Activated naive CD4-positive, alpha-beta T cell treated with anti-CD3 and anti-CD28 coated beads, Interleukin-2, amount 50 U/mL, for 16 hours (primary cell): ENCODE measurements around the gene MCHR1.
"Not testable (repeated sequence)": the region's sequence is repeated elsewhere in the genome, so short reads cannot be mapped to it uniquely, and the experiment has no call there.

Experiments used
- DNase-seq: peaks from one replicate; pipeline ENCODE4 v3.0.0-alpha.2; 2020

Gene MCHR1

DNA sequence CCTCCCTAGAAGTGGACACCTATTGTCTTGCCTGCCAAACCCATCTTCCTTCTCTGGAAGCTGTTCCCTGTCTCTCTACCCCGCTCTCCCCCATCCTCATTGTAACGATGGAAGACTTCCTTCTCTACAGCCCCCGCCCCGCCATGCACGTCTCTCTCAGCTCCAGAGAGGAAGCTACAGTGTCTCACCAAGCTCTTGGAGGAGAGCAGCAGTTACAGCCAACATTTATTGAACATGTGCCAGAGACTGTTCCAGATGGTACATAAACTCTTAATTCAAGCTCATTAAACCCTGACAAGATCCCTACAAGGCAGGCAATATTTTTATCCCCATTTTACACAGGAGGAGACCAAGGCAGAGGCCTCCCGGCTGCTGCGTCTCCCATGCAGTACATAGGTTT lies 15.1 kb downstream of the MCHR1 start:
- DNase-seq = no peak

- DNase-seq = no peak
Measured at GRCh38 chr22:40701274-40701673, 22.0 kb downstream of the MCHR1 start.

- no peak for DNase-seq
Measured at GRCh38 chr22:40703174-40703573, 23.9 kb downstream of the MCHR1 start.

DNA sequence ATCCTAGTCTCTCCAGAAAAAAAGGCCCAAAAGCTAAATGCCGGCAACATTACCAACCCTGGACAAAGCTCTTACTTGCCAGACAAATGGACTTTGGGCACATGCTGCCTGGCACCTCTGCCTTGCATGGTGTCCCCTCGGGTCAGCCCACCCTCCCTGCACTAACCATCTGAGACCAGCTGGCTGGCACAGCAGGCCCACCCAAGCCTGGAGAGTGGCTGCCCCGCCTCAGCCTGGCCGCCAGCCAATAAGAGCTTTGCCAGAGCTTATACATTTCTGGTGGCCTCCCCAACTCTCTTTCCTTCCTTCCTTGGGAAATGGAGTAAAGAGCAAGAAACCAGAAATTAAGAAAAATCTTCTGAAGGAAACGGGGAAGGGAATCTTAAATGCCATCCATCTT lies 24.5 kb downstream of the MCHR1 start:
- no peak for DNase-seq

DNA sequence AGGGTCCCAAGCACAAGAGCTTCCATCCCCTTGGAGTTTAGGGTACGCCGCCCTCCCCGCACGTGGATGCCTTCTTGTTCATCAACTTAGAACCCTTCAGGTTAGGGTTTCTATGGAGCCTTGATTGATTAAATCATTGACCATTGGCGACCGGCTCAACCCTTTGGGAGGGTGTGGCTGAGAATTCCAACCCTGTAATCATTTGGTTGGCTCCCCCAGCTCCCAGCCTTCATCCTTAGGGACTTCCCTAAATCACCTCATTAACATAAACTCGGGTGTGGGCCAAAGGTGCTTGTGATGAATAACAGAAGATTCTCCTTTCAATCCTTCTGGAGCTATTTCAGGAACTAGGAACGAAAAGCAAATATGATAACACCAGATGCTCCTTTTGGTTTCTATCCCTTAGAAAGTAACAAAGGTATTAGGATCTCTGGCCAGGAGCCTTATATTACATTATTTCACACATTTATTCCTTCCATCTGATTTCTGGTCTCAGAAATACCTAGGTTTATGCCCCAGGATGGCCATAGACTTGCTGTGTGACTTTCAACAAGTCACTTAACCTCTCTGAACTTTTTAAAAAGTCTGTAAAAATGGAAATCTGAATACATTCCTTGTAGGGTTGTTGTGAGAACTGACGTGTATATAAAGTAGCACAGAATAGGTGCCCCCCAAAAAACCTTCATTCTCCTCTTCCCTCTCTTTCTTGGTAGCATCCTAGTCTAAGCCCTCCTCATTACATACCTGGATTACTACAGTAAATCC lies 26.8 kb downstream of the MCHR1 start:
- DNase-seq = no peak

DNA sequence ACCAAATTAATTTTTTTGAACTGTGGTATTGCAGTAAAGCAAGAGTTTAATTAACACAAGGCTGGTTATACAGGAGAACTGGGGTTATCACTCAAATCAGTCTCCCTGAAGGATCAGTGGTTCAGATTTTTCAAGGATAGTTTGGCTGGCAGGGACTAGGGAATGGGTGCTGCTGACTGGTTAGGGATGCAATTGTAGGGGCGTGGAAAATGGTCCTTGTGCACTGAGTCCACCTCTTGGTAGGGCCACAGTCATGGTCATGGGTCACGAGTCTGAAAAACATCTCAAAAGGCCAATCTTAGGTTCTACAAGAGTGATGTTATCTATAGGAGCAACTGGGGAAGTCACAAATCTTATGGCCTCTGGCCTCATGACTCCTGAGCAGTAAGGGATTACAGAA lies 27.9 kb downstream of the MCHR1 start:
- DNase-seq = no peak

GRCh38 chr22:40708177-40708576 lies 28.9 kb downstream of the MCHR1 start:
- no peak for DNase-seq

GRCh38 chr22:40709752-40710413 lies 30.6 kb downstream of the MCHR1 start:
- no peak for DNase-seq

- DNase-seq = no peak
Measured at GRCh38 chr22:40712311-40712710, 33.0 kb downstream of the MCHR1 start.

- DNase-seq = no peak
Measured at GRCh38 chr22:40714499-40715337, 35.4 kb downstream of the MCHR1 start.

DNA sequence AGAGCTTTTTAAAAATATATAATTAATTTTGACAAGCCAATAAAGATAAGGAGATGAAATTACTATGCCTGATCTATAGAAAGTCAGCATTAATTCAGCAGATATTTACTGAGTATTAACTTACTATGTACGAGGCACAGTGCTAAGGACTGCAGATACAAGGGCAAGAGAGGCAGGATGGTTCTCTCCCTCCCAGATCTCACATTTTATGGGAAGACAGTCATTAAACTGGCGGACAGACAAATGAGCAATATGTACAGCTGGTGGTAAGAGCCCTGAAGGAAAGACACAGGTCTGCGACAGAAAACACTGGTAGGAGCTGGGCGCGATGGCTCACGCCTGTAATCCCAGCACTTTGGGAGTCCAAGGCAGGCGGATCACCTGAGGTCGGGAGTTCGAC lies 36.8 kb downstream of the MCHR1 start:
- no peak for DNase-seq

GRCh38 chr22:40717657-40718056 lies 38.4 kb downstream of the MCHR1 start:
- not testable (repeated sequence) for DNase-seq

DNA sequence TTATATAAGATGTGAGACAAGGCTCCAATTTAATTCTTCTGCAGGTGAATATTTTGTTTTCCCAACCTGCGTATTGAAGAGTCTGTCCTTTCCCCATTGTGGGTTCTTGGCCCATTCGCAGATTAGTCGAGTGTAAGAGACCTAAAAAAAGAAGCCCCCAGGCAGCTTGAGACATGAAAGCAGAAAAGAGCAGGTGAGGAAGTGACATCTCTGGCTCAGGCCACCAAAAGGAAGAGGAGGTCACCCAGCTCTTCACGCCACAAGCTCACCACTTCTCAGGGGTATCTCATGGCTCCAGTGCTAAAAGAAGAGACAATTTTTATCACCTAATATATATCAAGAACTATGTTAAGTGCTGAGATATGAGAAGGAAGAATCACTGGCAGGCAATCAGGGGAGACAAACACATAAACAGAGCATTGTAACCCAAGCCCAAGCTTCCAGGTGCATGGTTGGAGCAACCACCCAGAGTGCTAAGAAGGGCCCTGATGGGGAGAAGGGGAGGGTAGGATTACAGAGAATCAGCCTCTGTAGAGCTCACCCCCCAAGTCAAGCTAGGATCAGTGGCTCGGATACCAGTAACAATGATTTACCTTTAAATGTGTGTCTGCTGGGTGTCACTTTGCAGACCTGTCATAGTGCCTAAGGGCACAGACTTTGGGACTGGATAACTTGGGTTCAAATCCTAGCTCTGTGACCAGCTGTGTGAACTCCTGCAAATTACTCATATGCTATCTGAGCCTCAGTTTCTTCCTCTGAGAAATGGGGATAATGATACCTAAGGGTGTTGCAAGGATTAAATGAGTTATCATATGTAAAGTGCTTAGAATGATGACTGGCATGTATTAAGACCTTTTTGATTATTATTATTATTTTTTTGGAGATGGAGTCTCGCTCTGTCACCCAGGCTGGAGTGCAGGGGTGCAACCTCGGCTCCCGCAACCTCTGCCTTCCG lies 39.2 kb downstream of the MCHR1 start:
- no peak for DNase-seq

GRCh38 chr22:40719599-40719998 lies 40.3 kb downstream of the MCHR1 start:
- no peak for DNase-seq

DNA sequence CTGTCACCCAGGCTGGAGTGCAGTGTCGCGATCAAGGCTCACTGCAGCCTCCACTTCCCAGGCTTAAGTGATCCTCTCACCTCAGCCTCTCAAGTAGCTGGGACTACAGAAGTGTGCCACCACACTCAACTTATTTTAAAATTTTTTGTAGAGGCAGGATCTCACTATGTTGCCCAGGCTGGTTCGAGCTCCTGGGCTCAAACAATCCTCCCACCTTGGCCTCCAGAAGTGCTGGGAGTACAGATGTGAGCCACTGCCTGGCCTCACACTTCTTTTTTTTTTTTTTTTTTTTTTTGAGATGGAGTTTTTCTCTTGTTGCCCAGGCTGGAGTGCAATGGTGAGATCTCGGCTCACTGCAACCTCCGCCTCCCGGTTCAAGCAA lies 40.9 kb downstream of the MCHR1 start:
- not testable (repeated sequence) for DNase-seq

- DNase-seq = no peak
Measured at GRCh38 chr22:40720538-40721256, 41.4 kb downstream of the MCHR1 start.

DNA sequence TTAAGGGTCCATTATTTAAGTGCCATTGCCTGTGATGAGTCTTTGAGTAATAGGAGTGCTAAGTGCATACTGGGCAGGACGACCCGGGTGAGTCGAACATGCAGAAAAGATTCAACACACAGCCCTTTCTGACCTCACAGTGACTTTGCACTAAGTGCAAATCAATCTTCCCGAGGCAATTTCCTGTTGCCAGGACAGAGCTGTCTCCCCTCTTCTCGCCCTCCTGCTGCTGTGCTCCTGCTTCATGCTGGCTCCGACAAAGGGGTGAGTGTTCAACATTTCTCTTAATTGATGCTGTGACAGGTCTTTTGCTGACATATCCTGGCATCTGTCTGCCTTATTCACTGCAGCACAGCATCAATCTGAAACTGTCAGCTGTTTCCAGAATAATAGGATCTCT lies 42.0 kb downstream of the MCHR1 start:
- no peak for DNase-seq

DNA sequence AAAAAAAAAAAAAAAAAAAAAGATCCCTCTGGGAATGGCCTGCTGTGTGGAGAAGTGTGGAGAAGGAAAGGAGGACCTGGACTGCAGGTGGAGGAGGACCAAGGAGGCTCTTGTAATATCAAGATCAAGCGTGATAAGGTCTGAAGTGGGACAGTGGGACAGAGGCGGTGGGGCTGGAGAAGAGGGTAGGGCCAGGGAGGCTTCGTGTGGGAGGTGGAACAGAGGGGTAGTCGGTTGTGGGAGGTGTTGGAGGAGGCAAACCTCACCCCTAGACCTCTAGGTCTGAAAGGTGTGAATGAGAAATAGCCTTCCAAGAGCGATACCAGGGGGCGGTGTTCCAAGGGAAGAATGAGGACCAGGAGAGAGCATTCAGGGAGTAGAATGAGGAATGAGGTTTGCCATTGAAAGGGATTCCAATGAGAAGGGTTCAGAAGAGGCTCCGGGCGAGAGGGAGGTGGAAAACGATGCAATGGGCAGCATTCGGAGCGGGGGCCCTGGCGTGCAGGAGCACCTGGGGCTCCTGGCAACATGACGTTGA lies 44.2 kb downstream of the MCHR1 start:
- DNase-seq = no peak

DNA sequence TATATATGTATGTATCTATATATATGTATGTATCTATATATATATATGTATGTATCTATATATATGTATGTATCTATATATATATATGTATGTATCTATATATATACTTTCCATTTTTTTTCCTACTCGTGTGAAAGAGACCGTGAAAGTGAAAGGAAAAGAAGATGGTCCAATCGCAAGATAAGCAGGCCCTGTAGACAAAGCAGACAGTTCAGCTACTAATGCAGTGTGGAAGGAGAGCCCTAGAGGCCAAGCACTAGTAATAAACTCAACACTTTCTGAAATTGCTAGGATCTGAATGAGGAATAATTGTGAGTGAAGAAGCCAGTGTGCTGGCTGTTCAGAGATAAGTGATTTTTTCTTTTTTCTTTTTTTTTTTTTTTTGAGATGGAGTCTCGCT lies 47.2 kb downstream of the MCHR1 start:
- no peak for DNase-seq

DNA sequence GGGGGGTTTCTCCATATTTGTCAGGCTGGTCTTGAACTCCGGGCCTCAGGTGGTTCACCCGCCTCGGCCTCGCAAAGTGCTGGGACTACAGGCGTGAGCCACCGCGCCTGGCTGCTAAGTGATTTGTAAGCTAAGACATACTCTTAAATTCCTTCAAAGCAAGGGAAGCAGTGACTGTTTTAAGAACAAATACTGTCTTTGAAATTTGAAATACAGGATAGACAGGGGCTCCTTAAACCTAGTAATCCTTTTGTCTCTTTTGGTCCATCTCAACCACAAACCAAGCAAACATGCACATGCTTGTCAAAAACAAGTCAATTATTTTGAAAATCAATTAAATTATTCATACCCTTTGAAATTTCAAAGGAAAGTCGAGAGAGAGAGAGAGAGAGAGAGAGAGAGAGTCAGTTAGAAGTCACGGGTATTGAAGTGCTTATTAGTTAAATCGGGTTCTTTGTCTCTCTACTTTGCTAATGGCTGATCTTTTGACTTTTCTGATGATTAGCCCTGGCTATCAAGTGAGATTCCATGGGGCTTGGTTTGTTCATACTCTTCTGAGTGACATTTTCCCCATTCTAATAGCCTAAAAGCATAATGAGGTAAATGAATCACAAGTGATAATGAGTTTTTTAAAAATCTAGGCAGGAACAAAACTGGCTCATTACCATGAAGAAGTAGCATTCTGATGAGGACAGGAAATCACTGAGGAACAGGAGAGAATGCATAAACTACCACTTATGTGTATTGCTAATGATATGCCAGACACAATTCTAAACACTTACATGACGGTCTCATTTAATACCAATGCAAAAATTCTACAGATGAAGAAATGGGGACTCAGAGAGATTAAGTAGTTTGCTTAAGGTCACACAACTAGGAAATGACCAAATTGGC lies 48.0 kb downstream of the MCHR1 start:
- no peak for DNase-seq
